Fibroblast of upper back skin (primary cell): Measurements from ENCODE around the gene ANKRD12.
"Not testable (repeated sequence)": the region's sequence is repeated elsewhere in the genome, so short reads cannot be mapped to it uniquely, and the experiment has no call there.

Source experiments
- DNase-seq: peaks from one replicate; pipeline ENCODE4 v3.0.0-alpha.2; 2013

Gene ANKRD12

GRCh38 chr18:9234528-9234927 lies 97.9 kb downstream of the ANKRD12 start:
- no peak for DNase-seq

- no peak for DNase-seq
These were observed 101.4 kb downstream of the ANKRD12 start for GRCh38 chr18:9237981-9238380.

DNA sequence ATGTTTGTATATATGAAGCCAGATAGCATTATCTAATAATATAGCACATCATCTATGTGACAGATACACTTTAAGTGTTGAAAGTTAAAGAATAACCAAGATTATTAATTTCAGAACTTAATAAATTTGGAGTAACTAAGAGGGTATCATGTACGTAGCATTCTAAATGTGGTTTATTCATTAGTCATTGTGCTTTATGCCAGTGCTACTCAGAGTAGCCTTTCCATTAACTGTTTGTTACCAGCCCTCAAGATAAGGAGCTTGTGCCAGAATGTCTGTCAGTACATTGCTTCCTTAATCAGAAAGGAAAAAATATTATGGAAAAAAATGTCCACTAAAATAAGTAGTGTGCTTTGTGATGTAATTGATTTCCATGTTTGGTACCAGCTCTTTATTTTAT lies 103.1 kb downstream of the ANKRD12 start:
- no peak for DNase-seq

GRCh38 chr18:9240270-9240669 lies 103.7 kb downstream of the ANKRD12 start:
- no peak for DNase-seq

- no peak for DNase-seq
These were observed 106.4 kb downstream of the ANKRD12 start for GRCh38 chr18:9243029-9243428.

DNA sequence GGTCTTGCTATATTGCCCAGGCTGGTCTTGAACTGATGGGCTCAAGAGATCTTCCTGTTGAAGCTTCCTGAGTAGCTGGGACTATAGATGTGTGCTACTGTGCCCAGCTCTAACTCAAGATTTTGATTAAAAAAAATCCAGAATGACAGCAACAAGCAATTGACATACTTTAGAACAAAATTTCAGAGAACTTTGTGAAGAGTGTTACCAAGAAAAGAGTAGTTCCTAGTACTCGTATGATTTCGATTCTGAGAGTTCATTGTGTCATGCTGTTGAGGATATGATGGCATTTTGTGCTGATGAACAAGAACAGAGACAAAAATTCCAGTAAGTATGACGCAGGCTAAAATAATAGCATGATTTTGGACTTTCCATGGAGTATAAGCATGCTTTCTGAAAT lies 107.8 kb downstream of the ANKRD12 start:
- no peak for DNase-seq

- DNase-seq = no peak
These were observed 112.1 kb downstream of the ANKRD12 start for GRCh38 chr18:9248661-9249060.

DNA sequence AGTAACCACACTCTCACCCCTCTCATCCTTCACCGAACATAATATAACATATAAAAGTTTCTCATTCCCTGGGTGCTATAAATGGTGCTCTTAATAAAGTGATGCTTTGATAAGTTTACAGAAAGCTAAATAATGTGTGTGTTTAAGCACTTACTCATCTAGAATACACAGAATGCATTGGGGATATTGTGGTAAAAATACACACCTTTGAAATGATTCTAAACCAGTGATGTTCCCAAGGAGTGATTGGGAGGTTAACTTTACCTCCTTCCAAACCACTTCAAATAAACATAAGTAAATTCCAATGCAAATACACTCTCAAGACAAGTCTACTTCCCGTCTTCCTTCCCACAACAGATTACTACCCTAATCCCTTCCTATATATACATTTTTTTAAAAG lies 112.7 kb downstream of the ANKRD12 start:
- no peak for DNase-seq

GRCh38 chr18:9259173-9259572 lies 122.6 kb downstream of the ANKRD12 start:
- DNase-seq = no peak

DNA sequence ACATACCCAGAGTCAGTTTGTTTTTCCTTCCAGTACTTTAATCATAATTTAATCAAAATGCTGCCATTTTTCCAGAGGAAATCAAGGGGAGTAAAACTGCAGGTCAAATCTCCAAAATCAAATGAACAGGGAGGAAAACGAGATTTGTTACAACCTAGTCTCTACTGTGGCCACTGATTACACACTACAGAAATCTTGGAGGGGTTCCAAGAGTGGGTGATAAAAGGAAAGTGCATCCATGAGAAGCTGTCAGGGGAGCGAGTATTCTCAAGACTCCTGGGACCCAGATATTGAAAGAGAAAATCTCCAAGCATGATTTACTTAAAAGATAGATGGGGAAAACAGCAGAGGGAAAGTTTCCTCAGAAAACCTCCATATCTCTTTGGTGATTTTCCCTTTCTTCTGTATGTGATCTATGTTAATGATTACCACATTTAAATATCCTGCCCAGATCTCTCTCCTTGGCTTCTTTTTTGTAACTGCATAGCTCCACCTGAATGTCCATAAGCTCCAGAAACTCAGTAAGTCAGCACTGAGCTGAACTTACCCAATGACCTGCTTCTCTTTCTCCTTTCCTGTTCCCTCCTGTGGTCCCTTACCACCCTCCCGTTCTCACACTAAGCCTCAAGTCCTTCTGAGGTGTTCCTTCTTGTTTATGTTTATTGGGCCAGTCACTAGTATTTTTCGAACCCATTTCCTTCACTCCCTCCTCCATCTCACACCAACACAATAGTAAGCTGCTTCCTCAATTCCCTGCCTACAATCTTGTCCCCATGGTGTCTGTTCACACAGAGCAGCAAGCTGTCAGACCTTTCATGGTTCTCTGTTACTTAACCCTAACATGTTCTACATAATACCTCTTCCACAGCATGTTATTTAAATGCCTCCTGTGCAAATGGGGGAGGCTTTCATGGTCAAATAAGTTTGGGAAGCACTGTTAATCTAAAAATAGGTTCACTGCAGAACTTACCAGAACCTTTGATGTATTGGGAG lies 124.1 kb downstream of the ANKRD12 start:
- DNase-seq = peak; percentile 7

- DNase-seq = no peak
These were observed 126.7 kb downstream of the ANKRD12 start for GRCh38 chr18:9263264-9263663.

DNA sequence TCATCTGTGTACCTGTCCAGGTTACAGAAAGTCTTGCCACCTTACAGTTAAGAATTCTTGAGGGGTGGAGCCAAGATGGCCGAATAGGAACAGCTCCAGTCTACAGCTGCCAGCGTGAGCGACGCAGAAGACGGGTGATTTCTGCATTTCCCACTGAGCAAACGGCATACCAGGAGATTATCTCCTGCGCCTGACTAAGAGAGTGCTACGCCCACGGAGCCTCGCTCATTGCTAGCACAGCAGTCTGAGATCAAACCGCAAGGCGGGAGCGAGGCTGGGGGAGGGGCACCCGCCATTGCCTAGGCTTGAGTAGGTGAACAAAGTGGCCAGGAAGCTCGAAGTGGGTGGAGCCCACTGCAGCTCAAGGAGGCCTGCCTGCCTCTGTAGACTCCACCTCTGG lies 128.2 kb downstream of the ANKRD12 start:
- DNase-seq = not testable (repeated sequence)

DNA sequence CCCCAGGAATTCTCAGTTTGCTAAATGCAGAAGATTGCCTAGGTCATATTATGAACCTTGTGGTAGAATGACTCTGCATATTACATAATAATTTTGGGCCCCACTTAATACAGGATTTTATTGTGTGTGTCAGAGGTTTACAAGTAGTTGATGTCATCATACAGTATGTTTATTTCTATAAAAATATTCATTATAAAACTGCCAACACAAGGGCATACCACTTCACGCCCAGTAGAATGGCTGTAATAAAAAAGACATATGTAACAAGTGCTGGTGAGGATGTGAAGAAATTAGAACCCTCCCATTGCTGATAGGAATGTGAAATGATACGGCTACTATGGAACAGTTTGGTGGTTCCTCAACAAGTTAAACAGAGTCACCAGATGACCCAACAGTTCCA lies 136.6 kb downstream of the ANKRD12 start:
- DNase-seq = no peak

DNA sequence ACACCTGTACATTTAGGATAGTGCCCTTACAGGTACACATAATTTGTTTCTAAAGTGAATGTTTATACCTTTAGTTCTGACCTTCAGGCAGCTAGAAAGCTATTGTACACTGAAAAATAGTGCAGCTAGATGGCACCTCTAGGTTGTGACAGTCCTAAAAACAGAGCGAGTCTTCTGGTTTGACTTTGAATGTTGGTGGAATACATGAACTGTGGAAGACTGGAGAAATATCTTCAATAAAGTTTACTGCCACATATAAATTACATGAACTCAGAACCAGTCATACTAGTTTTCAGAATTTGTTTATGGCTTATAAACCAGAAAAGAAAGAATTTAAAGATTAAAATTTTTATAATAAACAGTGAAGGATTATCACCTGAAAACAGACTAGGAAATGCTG lies 139.3 kb downstream of the ANKRD12 start:
- DNase-seq = no peak

- no peak for DNase-seq
These were observed 141.4 kb downstream of the ANKRD12 start for GRCh38 chr18:9278028-9278427.

GRCh38 chr18:9280849-9281248 lies 144.3 kb downstream of the ANKRD12 start:
- no peak for DNase-seq

GRCh38 chr18:9281780-9282179 lies 145.2 kb downstream of the ANKRD12 start:
- DNase-seq = no peak

DNA sequence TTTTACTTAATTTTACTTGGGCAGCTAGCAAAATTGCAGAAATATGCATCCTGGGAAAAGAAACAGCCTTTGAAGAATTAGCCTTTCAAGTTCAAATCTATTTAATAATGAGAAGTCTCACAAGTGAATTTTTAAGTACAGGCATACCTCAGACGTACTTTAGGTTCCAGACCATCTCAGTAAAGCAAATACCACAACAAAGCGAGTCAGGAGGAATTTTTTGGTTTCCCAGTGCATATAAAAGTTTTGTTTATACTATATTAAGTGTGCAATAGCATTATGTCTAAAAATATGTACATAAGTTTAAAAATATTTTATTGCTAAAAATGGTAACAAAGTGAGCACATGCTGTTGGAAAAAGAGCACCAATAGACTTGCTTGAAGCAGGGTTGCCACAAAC lies 147.2 kb downstream of the ANKRD12 start:
- DNase-seq = peak; percentile 8

DNA sequence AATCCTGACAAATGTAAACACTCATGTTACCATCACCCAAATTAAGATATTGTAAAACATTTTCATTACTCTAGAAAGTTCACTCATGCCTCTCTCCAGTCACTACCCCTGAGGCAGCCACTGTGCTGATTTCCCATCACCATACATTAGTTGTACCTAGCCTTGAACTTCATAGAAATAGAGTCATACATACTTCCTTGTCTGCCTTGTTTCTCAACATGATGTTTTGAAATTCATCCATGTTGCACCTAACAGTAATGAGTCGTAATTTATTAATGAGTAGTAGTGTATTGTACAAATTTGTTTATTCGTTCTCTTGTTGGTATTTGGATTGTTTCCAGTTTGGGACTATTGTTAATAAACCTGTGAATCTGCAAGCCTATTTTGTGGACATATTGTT lies 149.0 kb downstream of the ANKRD12 start:
- no peak for DNase-seq

DNA sequence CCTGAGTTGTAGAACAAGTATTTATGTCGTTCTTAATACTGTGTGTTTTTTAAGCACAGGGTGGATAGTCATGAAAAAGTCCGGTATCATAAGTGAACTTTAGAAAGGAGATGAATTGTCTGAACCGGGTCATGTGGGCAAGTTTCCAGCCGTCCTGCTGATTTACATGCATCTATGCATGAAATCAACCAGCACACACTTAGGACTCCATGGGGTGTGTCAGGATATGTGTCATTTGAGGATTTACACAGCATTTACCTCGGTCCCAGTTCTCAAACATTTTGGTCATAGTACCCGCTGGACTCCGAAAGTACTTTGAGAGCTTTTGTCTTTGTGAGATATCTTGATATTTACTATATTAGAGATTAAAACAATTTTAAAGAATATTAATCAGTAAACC lies 150.5 kb downstream of the ANKRD12 start:
- DNase-seq = no peak

DNA sequence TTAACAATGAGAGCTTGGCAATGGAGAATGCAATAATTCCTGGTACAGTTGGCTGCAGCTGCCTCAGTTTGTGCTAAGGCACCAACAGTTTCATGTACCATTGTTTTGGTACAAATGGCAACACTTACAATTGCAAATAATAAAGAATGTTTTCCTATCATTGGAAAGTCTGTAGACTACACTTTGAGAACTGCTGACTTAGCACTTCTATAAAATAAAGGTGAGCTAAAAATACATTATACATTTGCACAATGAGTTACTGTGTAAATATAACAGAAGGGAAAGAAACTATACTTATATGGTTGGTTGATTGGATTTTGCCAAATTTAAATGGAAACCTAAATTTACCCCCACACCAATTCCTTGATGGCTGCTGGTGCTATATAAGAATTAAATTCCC lies 153.1 kb downstream of the ANKRD12 start:
- no peak for DNase-seq

GRCh38 chr18:9290156-9290555 lies 153.6 kb downstream of the ANKRD12 start:
- DNase-seq = no peak

- DNase-seq = no peak
These were observed 155.5 kb downstream of the ANKRD12 start for GRCh38 chr18:9292047-9292446.

DNA sequence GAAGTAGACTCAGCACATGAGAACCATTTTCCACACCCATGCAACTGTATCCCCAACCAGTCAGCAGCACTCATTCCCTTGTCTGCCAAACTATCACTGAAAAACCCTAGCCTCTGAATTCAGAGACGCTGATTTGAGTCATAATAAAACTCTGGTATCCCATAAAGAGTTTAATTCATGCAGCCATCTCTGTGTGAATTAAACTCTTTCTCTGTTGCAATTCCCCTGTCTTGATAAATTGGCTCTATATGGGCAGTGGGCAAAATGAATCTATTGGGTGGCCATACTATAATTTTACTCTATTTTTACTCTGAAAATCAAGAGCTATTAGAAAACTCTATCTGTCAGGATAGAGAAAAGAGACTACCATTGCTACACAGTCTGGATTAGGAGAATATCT lies 157.4 kb downstream of the ANKRD12 start:
- DNase-seq = no peak
